PC-3 (cell line): Measurements from ENCODE around the gene VASN.

ENCODE experiments used
- CTCF ChIP-seq: fragments of 300-600 bp; sonication (generic); conservative IDR thresholded peaks from 2 replicates; pipeline ENCODE4 v1.5.1; 2017; ENCODE audit warnings: antibody characterized with exemption, low read depth, mild to moderate bottlenecking, low read length
- EZH2 ChIP-seq: fragments of 300-600 bp; sonication (generic); IDR thresholded peaks from one replicate; pipeline ENCODE4 v1.6.1; 2017; ENCODE audit warnings: antibody characterized with exemption, mild to moderate bottlenecking, low read length; ENCODE audit not compliant: unreplicated experiment

GRCh38 chr16:4359914-4360313 is 11.7 kb upstream of the VASN start:
- TF ChIP-seq CTCF (no peak), EZH2 (no peak)
